NCI-H1417 (cell line): Measurements from ENCODE around the gene RNF26.
A peak's percentile ranks its signal among the peaks of the same experiment; 100 is the strongest.

ENCODE experiments used
- DNase-seq, 3 experiments: peaks; one replicate each; lab custom pipeline; 2025; lab: John Stamatoyannopoulos, UW

RNF26 gene

DNA sequence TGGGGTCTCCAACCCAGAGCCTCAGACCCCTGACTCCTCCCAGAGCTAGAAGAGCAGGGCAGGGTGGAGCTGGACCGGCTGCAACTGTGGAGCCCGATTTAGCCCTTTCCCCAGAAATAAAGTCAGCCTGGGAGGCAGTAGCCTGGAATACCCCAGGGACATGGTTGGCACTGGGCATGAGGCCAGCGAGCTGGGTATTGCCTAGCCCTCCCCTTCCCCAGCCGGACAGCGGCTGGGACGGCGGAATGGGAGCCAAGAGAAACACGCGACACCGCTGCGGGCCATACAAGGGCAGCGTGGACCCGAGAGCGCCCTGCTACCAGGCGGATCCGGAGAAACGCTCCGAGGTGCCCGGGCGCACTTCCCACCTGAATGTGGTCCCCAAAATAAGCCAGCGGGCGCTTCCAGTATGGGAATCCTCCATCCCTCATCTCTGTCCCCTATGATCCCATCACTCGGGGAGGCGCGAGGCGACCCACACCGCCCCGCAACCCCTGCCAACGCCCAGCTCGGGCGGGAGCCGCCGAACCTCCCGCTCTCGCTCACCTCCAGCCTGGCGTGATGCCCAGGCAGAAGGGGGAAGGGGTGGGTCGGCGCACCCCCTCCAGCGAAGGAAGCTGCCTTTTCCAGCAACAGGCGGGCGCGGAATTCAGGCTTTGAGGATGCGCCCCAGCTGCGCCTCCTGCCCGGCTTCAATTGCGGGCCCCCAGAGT, 18.2 kb upstream of the RNF26 start:
- DNase-seq, result peak in 2 of 3 experiments; percentile 77 to 80

GRCh38 chr11:119316729-119317591, 17.4 kb upstream of the RNF26 start, which contains the start of gene MCAM:
TSS of gene MCAM (minus strand) at chr11:119317130. CDS start at chr11:119317101, 29 bp downstream.
- DNase-seq, result peak in 2 of 3 experiments; percentile 73 to 77

DNA sequence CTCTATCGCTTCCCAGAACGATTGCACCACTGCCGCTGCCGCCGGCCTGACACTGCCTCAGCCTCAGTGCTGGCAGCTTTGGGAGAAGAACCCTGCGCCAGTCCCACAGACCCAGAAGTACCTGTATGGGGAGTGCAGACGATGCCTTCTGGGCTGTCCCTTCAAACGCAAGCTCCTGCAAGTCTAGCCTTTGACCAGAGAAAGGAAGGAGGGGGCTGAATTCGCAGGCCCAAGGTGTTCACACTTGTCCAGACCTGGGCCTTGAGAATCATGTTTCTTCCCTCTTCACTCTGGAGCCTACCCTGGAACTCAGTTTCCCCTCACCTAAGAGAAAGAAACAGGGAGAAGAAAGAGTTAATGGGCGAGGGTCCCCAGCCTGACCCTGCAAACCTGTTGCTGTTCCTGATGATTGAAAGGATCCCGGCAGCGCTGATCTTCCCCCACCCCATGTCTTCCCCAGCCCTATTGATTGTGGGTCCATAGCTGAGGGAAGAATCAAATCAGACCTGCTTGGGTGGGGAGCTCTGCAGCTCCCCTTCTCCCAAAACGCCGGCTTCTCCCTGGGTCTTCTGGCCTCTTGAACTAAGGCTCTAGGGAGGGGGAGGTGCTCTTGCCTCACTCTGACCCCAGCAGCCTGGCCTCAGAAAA, 16.6 kb upstream of the RNF26 start:
- no peak for DNase-seq

DNA sequence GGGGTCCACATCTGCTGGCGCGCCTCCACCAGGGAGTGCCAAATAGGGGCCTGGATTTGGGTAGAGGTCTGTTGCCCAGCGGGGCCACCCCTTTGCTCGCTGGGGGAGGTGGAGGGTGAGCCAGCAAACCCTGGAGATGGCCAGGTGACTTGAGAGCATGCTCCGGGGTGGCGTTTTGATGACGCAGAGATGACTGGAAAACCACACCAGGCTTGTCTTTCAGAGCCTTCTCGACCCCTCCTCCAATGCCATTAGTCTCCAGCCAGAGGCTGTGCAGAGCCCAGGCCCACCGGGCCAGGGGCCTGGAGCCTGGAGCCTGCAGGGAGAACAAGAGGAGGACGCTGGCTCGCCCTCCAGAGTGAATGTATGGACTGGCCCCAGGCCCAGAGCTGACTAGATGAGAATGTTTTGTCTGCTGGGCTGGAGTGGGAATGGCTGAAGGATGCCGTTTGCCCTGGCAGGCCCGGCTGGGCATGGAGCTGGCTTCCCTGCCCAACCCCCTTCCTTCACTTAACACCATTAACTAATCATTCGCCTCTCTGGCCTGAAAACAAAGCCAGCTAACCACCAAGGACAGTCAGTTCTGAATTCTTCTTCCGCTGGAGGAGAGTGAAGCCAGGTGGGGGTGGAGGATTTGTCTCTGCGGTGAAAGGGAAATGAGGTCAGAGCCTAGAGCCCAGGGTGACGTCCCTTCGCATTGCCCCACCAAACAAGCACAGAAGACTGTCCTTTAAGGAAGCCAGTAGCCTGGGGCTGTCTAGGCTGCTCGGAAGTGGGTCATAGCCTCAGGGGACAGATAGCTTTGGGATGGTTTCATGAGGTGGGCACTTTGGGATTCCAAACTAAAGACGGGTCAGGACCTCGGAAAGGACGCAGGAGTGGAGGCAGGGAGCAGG, 15.8 kb upstream of the RNF26 start:
- no peak for DNase-seq

- DNase-seq, result no peak
These were observed 15.1 kb upstream of the RNF26 start for GRCh38 chr11:119319136-119319699.

DNA sequence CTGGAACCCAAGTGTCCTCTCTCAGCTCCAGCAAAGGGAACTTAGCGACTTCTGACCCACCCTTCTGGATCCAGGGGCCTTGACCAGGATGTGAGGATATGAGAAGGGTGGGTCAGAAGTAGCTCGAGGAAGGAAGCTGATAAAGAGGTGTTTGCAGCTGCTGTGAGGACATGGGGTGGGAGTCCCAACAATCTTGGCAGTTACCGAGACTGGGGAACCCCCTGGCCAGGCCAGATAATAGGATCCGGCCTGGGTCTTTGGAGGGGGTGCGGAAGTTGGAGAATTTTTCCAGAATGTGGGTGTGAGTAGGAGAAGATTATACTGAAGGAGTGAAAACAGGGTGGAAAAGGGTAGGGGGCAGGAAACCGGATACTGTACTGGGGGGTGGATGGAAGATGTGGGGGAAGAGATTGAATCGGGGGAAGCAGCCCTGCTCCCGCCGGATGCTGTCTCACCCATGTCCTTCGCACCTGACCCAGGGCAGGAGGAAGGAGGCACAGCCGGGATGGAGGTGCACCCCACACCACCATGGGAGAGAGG, 14.6 kb upstream of the RNF26 start:
- DNase-seq, result no peak

- no peak for DNase-seq
These were observed 14.0 kb upstream of the RNF26 start for GRCh38 chr11:119320240-119320775.

DNA sequence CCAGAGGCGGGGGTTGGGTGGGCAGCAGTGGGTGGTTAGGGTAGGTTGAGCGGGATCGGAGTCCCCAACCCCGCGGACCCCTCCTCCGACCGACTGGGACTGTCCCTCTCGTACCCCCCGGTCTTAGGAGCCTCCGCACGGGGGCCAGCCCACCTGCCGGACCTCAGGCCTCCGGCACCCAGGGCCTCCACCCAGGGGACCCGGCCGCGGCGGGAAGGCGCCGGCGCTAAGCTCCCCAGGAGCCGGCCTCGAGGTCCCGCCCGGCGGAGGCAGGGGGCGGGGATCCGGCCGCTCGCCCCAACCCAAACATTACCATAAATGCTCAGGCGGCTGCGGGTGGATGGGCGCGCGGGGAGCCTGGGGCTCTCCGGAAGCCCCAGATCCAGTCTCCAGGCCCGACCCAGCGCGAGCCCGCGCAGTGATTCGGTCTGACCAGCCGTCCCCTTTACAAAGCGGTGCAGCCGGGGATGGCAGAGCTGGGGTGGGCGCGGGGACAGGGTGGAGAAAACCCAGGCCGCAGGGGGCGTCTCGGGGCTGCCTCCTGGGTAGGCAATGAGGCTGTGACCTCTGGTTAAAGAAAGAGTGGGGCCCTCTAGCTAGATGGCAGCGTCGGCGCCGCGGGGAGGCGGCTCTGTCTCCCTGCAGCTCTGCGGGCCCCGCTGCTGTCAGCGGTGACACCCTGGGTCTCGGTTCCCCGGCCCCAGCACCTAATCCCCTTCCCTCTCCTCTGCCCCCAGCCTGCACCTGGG, 13.4 kb upstream of the RNF26 start:
- DNase-seq, result no peak

GRCh38 chr11:119322360-119322739, 12.0 kb upstream of the RNF26 start:
- no peak for DNase-seq

GRCh38 chr11:119322921-119323531, 11.3 kb upstream of the RNF26 start:
- DNase-seq, result no peak

DNA sequence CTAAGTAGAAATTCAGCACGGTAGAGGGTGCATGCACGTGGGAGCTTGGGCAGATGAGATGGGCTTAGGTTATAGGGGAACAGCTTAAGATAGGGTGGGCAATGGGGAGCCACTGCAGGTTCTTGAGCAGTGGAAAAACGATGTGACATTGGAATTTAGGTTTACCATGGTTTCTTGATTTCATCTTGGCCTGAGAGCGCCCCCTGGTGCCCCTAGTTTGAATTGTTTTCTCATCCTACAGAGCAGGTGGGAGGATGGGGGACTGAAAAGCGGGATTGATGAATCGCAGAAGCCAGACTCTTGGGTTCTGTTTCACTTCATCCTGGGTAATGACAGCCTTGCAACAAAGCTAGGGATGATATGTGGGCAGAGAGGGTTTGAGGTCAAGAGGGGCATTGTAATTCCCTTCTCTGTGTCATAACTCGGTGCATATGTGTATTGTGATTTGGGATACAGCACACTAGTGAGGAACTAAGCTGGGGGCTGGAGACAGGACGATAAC, 10.7 kb upstream of the RNF26 start:
- peak; percentile 62 to 86 (median 64) for DNase-seq

DNA sequence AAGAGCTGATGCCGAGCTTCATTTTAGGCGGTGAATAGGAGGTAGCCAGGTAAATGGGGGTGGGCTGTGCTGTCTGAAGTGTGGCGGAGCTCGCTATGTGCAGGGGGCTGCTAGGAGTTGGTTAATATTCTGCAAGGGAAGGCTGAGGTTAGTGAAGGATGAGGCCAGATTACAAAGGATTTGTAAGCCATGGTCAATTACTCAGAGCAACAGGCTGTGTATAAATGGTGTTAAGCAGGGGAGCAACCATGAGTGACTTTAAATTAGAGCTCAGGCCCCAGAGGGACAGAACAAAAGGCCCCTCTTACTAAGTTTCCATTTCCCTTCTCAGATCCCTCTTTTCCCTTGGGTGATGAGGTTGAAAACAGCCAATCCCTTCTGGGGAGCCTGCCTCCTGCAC, 10.1 kb upstream of the RNF26 start:
- DNase-seq, result no peak

DNA sequence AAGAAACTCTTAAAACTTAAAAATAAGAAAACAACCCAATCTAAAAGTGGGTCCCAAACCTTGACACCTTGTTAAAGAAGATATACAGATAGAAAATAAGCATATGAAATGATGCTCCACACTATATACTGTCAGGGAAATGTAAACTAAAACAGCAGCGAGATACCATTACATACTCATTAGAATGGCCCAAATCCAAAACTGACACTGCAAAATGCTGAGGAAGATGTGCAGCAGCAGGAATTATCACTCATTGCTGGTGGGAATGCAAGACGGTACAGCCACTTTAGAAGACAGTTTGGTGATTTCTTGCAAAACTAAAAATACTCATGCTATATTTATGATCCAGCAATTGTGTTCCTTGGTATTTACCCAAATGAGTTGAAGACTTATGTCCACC, 5.0 kb upstream of the RNF26 start:
- no peak for DNase-seq

GRCh38 chr11:119330237-119330636, 4.1 kb upstream of the RNF26 start:
- no peak for DNase-seq

GRCh38 chr11:119332111-119332765, 2.1 kb upstream of the RNF26 start:
- DNase-seq, result no peak

DNA sequence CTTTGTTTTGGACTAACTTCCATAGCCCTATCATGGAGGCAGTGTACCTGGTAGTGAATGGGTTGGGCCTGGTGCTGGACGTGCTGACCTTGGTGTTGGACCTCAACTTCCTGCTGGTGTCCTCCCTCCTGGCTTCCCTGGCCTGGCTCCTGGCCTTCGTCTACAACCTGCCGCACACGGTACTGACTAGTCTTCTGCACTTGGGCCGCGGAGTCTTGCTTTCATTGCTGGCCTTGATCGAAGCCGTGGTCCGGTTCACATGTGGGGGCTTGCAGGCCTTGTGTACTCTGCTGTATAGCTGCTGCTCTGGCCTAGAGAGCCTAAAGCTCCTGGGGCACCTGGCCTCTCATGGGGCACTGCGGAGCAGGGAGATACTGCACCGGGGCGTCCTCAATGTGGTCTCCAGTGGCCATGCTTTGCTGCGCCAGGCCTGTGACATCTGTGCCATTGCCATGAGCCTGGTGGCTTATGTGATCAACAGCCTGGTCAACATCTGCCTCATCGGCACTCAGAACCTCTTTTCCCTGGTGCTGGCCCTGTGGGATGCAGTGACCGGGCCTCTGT, 846 bp downstream of the RNF26 start:
- DNase-seq, result no peak

GRCh38 chr11:119335655-119336543, 1.6 kb downstream of the RNF26 start:
- no peak for DNase-seq
